ENCODE measurements around the gene RBPJ.
A peak's percentile ranks its signal among the peaks of the same experiment; 100 is the strongest.

RBPJ gene

GRCh38 chr4:26319949-26320537 is 771 bp upstream of the RBPJ start:
- TF ChIP-seq CTCF (IDR thresholded peaks at IDR 0.05) = no peak

GRCh38 chr4:26321373-26322221 is 783 bp downstream of the RBPJ start:
- no peak for TF ChIP-seq CTCF (IDR thresholded peaks at IDR 0.05)

GRCh38 chr4:26322346-26322745 is 1.5 kb downstream of the RBPJ start:
- no peak for TF ChIP-seq CTCF (IDR thresholded peaks at IDR 0.05)

GRCh38 chr4:26323821-26324220 is 3.0 kb downstream of the RBPJ start:
- no peak for TF ChIP-seq CTCF (IDR thresholded peaks at IDR 0.05)

GRCh38 chr4:26325191-26325590 is 4.4 kb downstream of the RBPJ start:
- TF ChIP-seq CTCF (IDR thresholded peaks at IDR 0.05) = peak; percentile 49

- no peak for TF ChIP-seq CTCF (IDR thresholded peaks at IDR 0.05)
Observed at GRCh38 chr4:26326791-26327190, 6.0 kb downstream of the RBPJ start.

GRCh38 chr4:26330186-26330787 is 9.5 kb downstream of the RBPJ start:
- peak; percentile 74 for TF ChIP-seq CTCF (IDR thresholded peaks at IDR 0.05)
